H1 (cell line): ENCODE measurements around the gene CMIP. TPM values are rescaled to one million over a fixed set of nuclear protein-coding genes. Genes with fewer than 3 reads are reported as not detected.

Source experiments
- CTCF ChIA-PET: fragments of 300-600 bp; sonication (Branson Sonifier 250); formaldehyde crosslinking; loops from one replicate; lab custom pipeline; 2021; ENCODE audit not compliant: partially characterized antibody; lab: Charles Lee
- POLR2A ChIA-PET: fragments of 300-600 bp; sonication (Branson Sonifier 250); formaldehyde crosslinking; loops from one replicate; lab custom pipeline; 2021; ENCODE audit warnings: inconsistent platforms; ENCODE audit not compliant: partially characterized antibody; lab: Charles Lee
- DNase-seq, 2 experiments: peaks; one replicate each; pipeline versions ENCODE4 v3.0.0 to v3.0.0-alpha.2; 2010 to 2022; ENCODE audit warnings: low spot score in 2 of 2, low read depth in 1 of 2, mixed read lengths in 1 of 2
- FAIRE-seq: peaks from 2 replicates; lab custom pipeline; 2011; peaks lifted over from hg19 to GRCh38; lab: Jason Lieb, UNC
- H2AFZ ChIP-seq: 2 replicates; pipeline ENCODE4 v1.8.1; 2012; ENCODE audit warnings: low read length, inconsistent platforms
- H2AK5ac ChIP-seq: 2 replicates; pipeline ENCODE4 v1.6.1; 2013; ENCODE audit warnings: low read depth, low read length
- H2BK120ac ChIP-seq: replicated peaks from 2 replicates; pipeline ENCODE3; 2013; ENCODE audit warnings: low read depth, low read length, inconsistent platforms
- H2BK12ac ChIP-seq: 2 replicates; pipeline ENCODE4 v1.6.1; 2013; ENCODE audit warnings: low read depth, low read length
- H2BK15ac ChIP-seq: 2 replicates; pipeline ENCODE4 v1.6.1; 2013; ENCODE audit warnings: low read length
- H2BK20ac ChIP-seq: 2 replicates; pipeline ENCODE4 v1.6.1; 2013; ENCODE audit warnings: low read length
- H2BK5ac ChIP-seq: 2 replicates; pipeline ENCODE4 v1.6.1; 2013; ENCODE audit warnings: low read depth, low read length
- H3K14ac ChIP-seq: 2 replicates; pipeline ENCODE4 v1.6.1; 2013; ENCODE audit warnings: inconsistent platforms; ENCODE audit not compliant: insufficient read length
- H3K18ac ChIP-seq: 2 replicates; pipeline ENCODE4 v1.6.1; 2013; ENCODE audit warnings: low read length; ENCODE audit errors: extremely low read depth
- H3K23ac ChIP-seq: 2 replicates; pipeline ENCODE4 v1.6.1; 2013; ENCODE audit warnings: inconsistent platforms; ENCODE audit not compliant: insufficient read length
- H3K23me2 ChIP-seq: 2 replicates; pipeline ENCODE4 v1.6.1; 2013; ENCODE audit warnings: low read depth, low read length
- H3K27ac ChIP-seq: 2 replicates; pipeline ENCODE4 v1.6.1; 2011; ENCODE audit warnings: low read depth, low read length, inconsistent platforms
- H3K27me3 ChIP-seq, 4 experiments: replicated peaks in 1 of 4; 1 replicate in 1 of 4; 2 replicates in 3 of 4; pipeline versions ENCODE4 v1.6.1 to v1.8.1; 2011 to 2013; ENCODE audit warnings: low read length in 3 of 4, mild to moderate bottlenecking in 3 of 4, inconsistent platforms in 2 of 4, mixed read lengths in 2 of 4, moderate library complexity in 1 of 4; ENCODE audit not compliant: control insufficient read depth in 3 of 4, insufficient read depth in 3 of 4; ENCODE audit errors: extremely low read depth in 1 of 4
- H3K36me3 ChIP-seq, 4 experiments: 2 replicates each; pipeline versions ENCODE4 v1.6.1 to v1.8.1; 2011 to 2013; ENCODE audit warnings: mild to moderate bottlenecking in 4 of 4, low read length in 3 of 4, moderate library complexity in 2 of 4, control low read depth in 1 of 4, inconsistent platforms in 1 of 4; ENCODE audit not compliant: insufficient read depth in 4 of 4, control insufficient read depth in 2 of 4
- H3K4ac ChIP-seq: replicated peaks from 2 replicates; pipeline ENCODE3; 2013; ENCODE audit warnings: low read length, low read depth, mixed read lengths, inconsistent platforms; ENCODE audit not compliant: insufficient read length
- H3K4me1 ChIP-seq, 4 experiments: replicated peaks in 1 of 4; 1 replicate in 1 of 4; 2 replicates in 3 of 4; pipeline versions ENCODE4 v1.6.1 to v1.8.1; 2011 to 2013; ENCODE audit warnings: low read length in 3 of 4, inconsistent platforms in 2 of 4, mixed read lengths in 1 of 4; ENCODE audit not compliant: insufficient read depth in 4 of 4, control insufficient read depth in 3 of 4
- H3K4me2 ChIP-seq, 2 experiments: 2 replicates each; pipeline versions ENCODE4 v1.6.1 to v1.8.1; 2011 to 2013; ENCODE audit warnings: low read depth in 2 of 2, low read length in 2 of 2, control low read depth in 1 of 2, inconsistent platforms in 1 of 2, mild to moderate bottlenecking in 1 of 2; ENCODE audit not compliant: insufficient read depth in 1 of 2
- H3K4me3 ChIP-seq, 4 experiments: fragments of 200-600, 300-600 bp in 1 of 4; sonication (generic), shearing (Covaris generic), sonication (Bioruptor Twin) in 1 of 4; 2 replicates each; pipeline versions ENCODE4 v1.5.1 to v1.8.1; 2011 to 2016; ENCODE audit warnings: low read length in 4 of 4, low read depth in 3 of 4, control low read depth in 2 of 4, inconsistent platforms in 2 of 4, mild to moderate bottlenecking in 2 of 4, mixed read lengths in 1 of 4, moderate library complexity in 1 of 4; ENCODE audit not compliant: insufficient read depth in 2 of 4; ENCODE audit errors: extremely low read depth in 1 of 4
- H3K56ac ChIP-seq: replicated peaks from 2 replicates; pipeline ENCODE3; 2013; ENCODE audit warnings: low read depth, mild to moderate bottlenecking, mixed read lengths, low read length, inconsistent platforms; ENCODE audit not compliant: insufficient read length
- H3K79me1 ChIP-seq: 2 replicates; pipeline ENCODE4 v1.6.1; 2013; ENCODE audit warnings: low read depth, low read length, control low read depth
- H3K79me2 ChIP-seq, 2 experiments: 2 replicates each; pipeline versions ENCODE4 v1.6.1 to v1.8.1; 2012 to 2013; ENCODE audit warnings: low read length in 2 of 2, mild to moderate bottlenecking in 2 of 2, inconsistent platforms in 1 of 2; ENCODE audit not compliant: insufficient read depth in 2 of 2, control insufficient read depth in 1 of 2
- H3K9ac ChIP-seq, 4 experiments: replicated peaks in 1 of 4; 1 replicate in 1 of 4; 2 replicates in 3 of 4; pipeline versions ENCODE4 v1.6.1 to v1.8.1; 2011 to 2013; ENCODE audit warnings: low read depth in 3 of 4, low read length in 3 of 4, control low read depth in 2 of 4, mild to moderate bottlenecking in 2 of 4, moderate library complexity in 2 of 4, inconsistent platforms in 1 of 4; ENCODE audit errors: extremely low read depth in 1 of 4
- H3K9me3 ChIP-seq, 2 experiments: 2 replicates each; pipeline versions ENCODE4 v1.6.1 to v1.8.1; 2012 to 2013; ENCODE audit warnings: mild to moderate bottlenecking in 2 of 2, moderate library complexity in 2 of 2, control low read depth in 1 of 2, inconsistent platforms in 1 of 2, low read depth in 1 of 2, low read length in 1 of 2, mixed read lengths in 1 of 2; ENCODE audit not compliant: insufficient read depth in 2 of 2
- H4K20me1 ChIP-seq, 2 experiments: replicated peaks in 1 of 2; 2 replicates each; pipeline versions ENCODE3 to v1.8.1; 2011 to 2013; ENCODE audit warnings: inconsistent platforms in 2 of 2, low read length in 2 of 2, mild to moderate bottlenecking in 1 of 2; ENCODE audit not compliant: insufficient read depth in 2 of 2, control insufficient read depth in 1 of 2
- H4K5ac ChIP-seq: 2 replicates; pipeline ENCODE4 v1.6.1; 2013; ENCODE audit warnings: low read length, low read depth, mixed read lengths, inconsistent platforms; ENCODE audit not compliant: insufficient read length
- H4K8ac ChIP-seq: 2 replicates; pipeline ENCODE4 v1.8.0; 2013; ENCODE audit warnings: mild to moderate bottlenecking, moderate library complexity, low read length, inconsistent platforms; ENCODE audit not compliant: insufficient read depth; ENCODE audit errors: extremely low read depth
- H4K91ac ChIP-seq: replicated peaks from 2 replicates; pipeline ENCODE3; 2013; ENCODE audit warnings: low read length, mixed read lengths, inconsistent platforms; ENCODE audit not compliant: insufficient read length
- ATF3 ChIP-seq: IDR thresholded peaks from 2 replicates; pipeline ENCODE4 v1.6.1; 2011; ENCODE audit warnings: low read depth, mild to moderate bottlenecking, low read length; ENCODE audit not compliant: insufficient read depth
- BACH1 ChIP-seq: IDR thresholded peaks from 2 replicates; pipeline ENCODE4 v1.6.1; 2012; ENCODE audit warnings: low read length, improper control_type of control experiment
- CREB1 ChIP-seq: IDR thresholded peaks from 2 replicates; pipeline ENCODE4 v1.6.1; 2012; ENCODE audit warnings: inconsistent platforms
- NANOG ChIP-seq: IDR thresholded peaks from 2 replicates; pipeline ENCODE4 v1.6.1; 2011; ENCODE audit warnings: low read length, low read depth, mild to moderate bottlenecking, inconsistent platforms; ENCODE audit not compliant: insufficient read depth, poor library complexity, severe bottlenecking
- PHF8 ChIP-seq: fragments of 200-600 bp; sonication (generic); conservative IDR thresholded peaks from 2 replicates; pipeline ENCODE4 v1.7.1; 2012; ENCODE audit warnings: low read depth, mild to moderate bottlenecking, inconsistent platforms, low read length, moderate library complexity
- YY1 ChIP-seq: IDR thresholded peaks from 2 replicates; pipeline ENCODE4 v1.6.1; 2011; ENCODE audit warnings: low read depth, mild to moderate bottlenecking, low read length
- WGBS, 2 experiments: shearing (Covaris generic) in 1 of 2; methylation state at CpG; one replicate each; pipeline versions ENCODE4 v1.1.6 to v1.1.7; 2013 to 2015; ENCODE audit warnings: low lambda C conversion rate in 2 of 2, mixed read lengths in 2 of 2, inconsistent platforms in 1 of 2, low coverage in 1 of 2, missing lambda C conversion rate in 1 of 2; ENCODE audit not compliant: insufficient replicate concordance in 2 of 2, insufficient coverage in 1 of 2, insufficient read length in 1 of 2; ENCODE audit errors: extremely low coverage in 1 of 2, missing lambda C conversion rate in 1 of 2; 5-methylcytosine and 5-hydroxymethylcytosine counted together
- polyA plus RNA-seq, 7 experiments: library from polyadenylated mRNA; depleted of rRNA in 3 of 7; stranded (reverse) in 5 of 7; unstranded in 2 of 7; fragments of >200 nt in 5 of 7; fragments of 200-250 nt in 2 of 7; gene quantifications; 1 replicate in 5 of 7; 2 replicates in 1 of 7; 4 replicates in 1 of 7; pipeline versions ENCODE4 v1.2.1 to v1.2.3, GENCODE V29; 2011 to 2013; ENCODE audit warnings: missing spikeins in 2 of 7, mixed read lengths in 2 of 7
- total RNA-seq: library from RNA; stranded (reverse); fragmentation: NEBNext Ultra II Directional; extraction: Animal tissue kit (Norgen Biotek cat#: 25700); gene quantifications from 2 replicates; pipeline ENCODE4 v1.2.1, GENCODE V29; 2021

Gene CMIP
- total and polyA plus RNA-seq, 2 of the 8 experiments (the other 6 are each of a cell fraction or from before 2014, with no cell fraction given), result 7.9 to 53.2 TPM

GRCh38 chr16:81638286-81638945 lies 193.8 kb downstream of the CMIP start:
- Histone ChIP-seq H3K56ac (no peak overlapping the region), H4K20me1 (peaks cover 10 to 21% of the 10 kb centered on the region in 2 experiments), H4K8ac (no peak overlapping the region), H3K4me1 (peaks cover 4 to 22% (median 9%) of the 10 kb centered on the region in 4 experiments; a peak in 6 of 7 replicates), H2BK15ac (no peak overlapping the region), H3K4ac (no peak overlapping the region), H4K5ac (no peak overlapping the region), H3K9me3 (no peaks in the 10 kb centered on the region), H3K27ac (no peak overlapping the region), H2BK120ac (no peak overlapping the region), H3K36me3 (no peaks in the 10 kb centered on the region), H2BK12ac (no peak overlapping the region), H3K14ac (no peak overlapping the region), H3K79me1 (peaks cover 9% of the 10 kb centered on the region), H2BK20ac (no peak overlapping the region), H3K23ac (no peak overlapping the region), H3K79me2 (peaks cover 0 to 39% of the 10 kb centered on the region in 2 experiments; a peak in 2 of 4 replicates), H3K9ac (no peak overlapping the region), H3K18ac (no peak overlapping the region), H3K23me2 (no peaks in the 10 kb centered on the region), H3K27me3 (no peaks in the 10 kb centered on the region), H3K4me2 (no peak overlapping the region), H2AFZ (no peak overlapping the region), H2BK5ac (peak overlapping the region; percentile 24; the same call in 1 of the 2 replicates), H3K4me3 (no peak overlapping the region), H2AK5ac (no peak overlapping the region), H4K91ac (no peak overlapping the region)
- FAIRE-seq (no peak), DNase-seq (no peak)
- 95% methylated on average over 13 of the region's 13 CpGs; no CpG with 5 or more reads in 1 of the 2 experiments for WGBS, 2 experiments
- CTCF ChIA-PET, result interaction anchor here (0.5 to 1.7 kb wide), 3 partner anchors 8 to 167 kb away, joined by 3 to 4 read pairs (median 3); no protein-coding TSS in a partner anchor
- POLR2A ChIA-PET, result interaction anchor here (0.8 kb wide), 1 partner anchor 10 kb away, joined by 3 read pairs; no protein-coding TSS in a partner anchor
- TF ChIP-seq YY1 (no peak), PHF8 (no peak), BACH1 (no peak), ATF3 (no peak), CREB1 (no peak), NANOG (no peak)
